Right forelimb (tissue), 1 donor: Measurements from ENCODE around the gene ZDHHC11B.
"Not testable (repeated sequence)": the region's sequence is repeated elsewhere in the genome, so short reads cannot be mapped to it uniquely, and the experiment has no call there.

Experiments used
- DNase-seq: peaks from one replicate; pipeline ENCODE4 v3.0.0-alpha.2; 2018

ZDHHC11B gene

DNA sequence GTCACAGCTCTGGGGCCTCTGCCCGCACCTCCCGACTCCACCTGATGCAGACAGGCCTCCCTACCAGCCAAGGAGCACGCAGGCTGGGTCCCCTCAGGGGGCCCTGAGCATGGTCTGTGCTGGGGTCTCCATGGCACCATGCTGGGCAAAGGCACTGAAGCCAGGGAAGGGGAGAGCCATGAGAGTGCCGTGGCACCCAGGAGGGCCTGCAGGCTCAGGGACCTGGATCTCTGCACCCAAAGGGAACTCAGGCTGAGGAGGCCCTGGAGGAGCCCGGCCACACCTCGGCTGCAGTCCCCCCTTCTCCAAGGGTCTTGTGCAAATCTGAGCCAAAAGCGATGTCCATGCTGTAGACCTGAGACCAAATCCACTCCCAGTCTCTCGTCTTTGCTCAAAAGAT lies 32.5 kb downstream of the ZDHHC11B start:
- DNase-seq: not testable (repeated sequence)

DNA sequence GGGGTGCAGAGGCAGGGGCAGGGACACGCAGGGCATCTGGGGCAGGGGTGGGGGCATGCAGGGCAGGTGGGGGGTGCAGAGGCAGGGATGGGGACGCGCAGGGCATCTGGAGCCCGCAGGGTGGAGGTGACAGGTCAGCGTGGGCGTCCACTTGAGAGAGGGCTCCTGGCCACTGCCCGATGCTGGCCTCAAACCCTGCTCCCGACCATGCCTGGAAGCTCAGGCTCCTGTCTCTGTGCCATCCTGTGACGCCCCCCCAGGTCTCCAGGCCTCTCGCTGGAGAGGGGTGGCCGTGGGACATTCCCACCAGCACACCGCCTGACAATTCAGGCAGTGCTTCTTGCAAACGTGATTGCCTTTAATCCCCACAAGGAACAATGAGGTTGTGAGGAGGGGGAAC lies 33.0 kb downstream of the ZDHHC11B start:
- peak; percentile 15 for DNase-seq

DNA sequence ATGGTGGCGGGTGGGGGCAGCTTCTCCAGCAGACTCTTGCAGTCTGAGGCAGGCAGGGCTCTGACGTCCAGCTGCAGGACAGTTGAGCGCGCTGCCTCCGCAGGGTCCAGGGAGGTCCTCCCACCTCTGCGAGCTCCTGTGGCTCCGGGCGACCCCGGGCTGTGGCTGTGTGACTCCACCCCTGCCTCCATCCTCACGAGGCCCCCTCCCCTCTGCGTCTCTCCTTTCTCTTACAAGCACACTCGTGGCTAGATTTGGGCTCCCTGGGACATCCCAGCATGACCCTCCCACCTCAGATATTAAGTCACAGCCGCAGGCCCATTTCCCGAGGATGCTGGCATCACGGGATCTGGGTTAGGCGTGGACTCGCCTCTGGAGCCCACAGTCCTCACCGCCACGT lies 34.3 kb downstream of the ZDHHC11B start:
- DNase-seq: peak; percentile 12

DNA sequence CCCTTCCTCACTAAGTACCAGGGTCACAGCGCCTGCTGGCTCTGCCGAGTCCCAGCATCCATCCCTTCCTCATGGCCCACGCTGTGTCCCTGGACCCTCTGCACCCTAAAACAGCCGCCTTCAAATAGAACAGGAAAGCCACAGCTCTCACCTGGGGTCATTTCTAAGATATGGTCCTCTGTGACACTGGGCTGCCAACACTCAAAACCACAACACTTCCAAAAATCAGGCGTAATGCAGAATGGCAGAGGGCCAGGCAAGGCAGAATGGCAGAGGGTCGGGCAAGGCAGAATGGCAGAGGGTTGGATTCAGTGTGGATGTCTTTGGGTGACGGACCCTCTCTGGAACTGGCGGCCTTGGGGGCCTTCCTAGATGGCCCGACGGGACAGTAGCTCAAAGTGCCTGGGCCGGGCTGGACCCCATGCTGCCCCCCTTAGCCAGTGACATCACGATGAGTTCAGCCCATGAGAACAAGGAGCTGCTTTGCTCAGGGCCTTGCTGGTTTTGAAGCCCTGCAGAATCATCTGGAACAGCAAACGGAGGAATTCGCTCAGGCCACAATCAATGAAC lies 35.3 kb downstream of the ZDHHC11B start:
- peak; percentile 13 for DNase-seq

DNA sequence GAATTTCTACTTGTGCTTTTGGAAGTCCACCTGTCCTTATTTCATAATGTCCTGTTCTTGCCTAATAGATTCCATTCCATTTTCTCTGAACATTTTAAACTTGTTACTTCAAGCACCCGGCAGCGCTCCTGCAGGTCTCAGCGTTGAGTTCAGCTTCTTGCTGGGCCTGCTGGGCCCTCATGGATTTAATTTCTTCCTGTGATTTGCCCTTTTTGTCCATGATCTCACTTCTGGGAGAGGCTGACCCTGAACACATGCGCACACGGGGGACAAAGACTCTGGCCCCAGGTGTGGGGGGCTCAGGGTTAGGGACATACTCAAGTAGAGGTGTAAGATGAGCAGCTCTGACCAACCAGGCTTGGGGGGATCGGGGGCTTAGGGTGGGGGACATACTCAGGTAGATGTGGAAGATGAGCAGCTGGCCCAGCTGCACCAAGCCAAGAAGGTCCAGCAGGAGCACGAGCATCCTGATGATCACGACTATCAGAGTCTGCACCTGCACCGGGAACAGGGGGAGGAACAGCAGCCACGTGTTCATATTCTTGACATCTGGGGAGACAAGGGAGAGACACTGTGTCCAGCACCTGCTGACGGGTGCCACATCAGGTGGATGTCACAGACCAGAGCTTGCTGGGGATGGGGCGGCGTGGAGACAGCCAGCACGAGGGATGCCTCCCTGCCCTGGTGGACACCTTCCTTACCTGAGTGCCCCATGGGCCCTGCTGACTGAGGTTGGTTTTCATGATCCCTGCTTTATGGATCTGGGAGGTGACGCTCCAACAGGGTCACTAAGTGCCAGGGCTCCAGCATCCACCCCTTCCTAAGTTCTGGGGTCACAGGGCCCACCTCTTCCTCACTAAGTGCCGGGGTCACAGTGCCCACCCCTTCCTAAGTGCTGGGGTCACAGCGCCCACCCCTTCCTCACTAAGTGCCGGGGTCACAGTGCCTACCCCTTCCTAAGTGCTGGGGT lies 36.2 kb downstream of the ZDHHC11B start:
- DNase-seq: peak; percentile 19

DNA sequence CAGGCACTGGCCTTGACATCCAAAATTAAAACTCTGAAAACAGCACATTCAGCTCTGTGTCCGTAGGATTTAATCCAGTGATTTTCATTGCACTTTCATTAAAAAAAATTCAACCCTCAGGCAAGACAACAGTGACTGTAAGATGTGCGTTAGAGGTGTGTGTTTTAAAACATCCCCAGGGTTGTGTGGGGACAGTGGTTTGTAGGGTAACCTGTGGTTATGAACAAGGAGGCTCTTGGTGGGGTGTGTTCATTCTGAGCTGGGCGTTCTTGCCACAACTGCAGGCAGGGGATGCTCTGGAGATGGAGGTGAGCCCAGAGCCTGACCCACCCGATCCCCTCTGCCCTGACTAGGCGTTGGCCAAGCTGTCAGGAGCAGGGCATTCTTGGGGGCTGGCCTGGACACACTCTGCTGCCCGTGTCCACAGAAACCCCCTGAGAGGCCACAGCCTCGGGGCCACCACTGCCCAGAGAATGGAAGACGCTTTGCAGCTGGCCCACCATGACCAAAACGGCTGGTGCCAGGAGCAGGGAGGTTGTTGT lies 37.2 kb downstream of the ZDHHC11B start:
- DNase-seq: not testable (repeated sequence)

DNA sequence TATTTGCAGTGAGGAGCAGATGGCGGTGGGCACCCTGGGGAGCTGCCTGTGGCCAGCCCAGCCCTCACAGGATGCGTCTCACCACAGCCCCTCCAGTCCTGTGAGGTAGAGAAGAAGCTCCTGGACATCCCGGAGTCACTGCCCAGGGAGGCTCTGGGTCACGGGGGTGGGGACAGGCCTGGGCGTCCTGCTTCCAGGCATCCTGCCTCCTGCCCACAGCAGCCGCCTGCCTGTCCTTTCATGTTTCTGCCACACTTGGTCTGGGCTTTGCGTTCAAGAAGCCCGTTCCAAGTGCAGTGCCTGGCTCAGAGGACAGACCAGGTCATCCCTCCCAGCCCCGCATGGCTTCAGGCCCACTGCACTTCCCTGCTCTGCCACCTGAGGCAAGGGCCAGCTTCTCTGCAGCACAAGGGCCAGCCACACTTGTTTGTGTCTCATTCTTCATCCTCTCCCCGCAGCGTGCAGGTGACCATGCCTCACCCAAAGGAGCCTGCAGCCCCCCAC lies 38.2 kb downstream of the ZDHHC11B start:
- DNase-seq: peak; percentile 42

DNA sequence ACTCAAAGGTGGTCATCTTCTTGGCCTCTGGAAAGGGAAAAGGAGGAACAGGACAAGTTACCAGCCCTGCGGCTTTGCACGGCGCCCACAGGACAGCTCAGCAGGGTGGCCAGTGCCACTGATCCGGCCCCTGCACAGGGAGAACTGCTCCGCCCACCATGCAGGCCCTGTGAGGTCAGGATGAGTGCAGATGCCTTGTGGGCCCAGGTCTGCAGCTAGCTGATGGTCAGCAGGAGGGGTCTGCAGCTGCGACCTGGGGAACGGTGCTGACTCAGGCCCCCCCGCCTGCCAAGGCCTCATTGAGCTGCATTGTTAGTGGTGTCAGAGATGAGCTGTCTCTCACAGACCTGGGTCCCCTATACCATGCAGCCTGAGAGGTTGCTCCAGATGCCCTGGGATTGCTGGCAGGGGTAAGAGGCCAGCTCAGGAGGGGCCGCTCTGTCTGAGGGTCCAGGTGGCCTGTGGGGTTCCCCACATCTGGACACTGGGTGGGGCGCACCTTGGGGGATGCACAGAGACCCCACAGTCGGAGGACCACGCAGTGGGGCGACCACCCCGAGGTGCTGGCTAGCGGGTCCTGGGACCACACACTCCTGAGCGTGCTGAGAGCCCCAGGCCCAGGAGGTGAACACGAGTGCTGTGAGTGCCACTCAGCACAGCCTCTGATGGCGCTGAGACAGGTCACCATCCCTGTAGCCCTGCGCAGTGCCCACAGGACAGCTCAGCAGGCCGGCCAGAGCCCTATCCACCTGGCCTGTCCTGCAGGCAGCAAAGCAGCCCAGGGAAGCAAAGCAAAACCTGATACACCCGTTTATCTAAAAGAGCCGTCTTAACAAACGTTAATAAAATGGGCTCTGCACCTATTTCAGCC lies 39.0 kb downstream of the ZDHHC11B start:
- peak; percentile 43 for DNase-seq

DNA sequence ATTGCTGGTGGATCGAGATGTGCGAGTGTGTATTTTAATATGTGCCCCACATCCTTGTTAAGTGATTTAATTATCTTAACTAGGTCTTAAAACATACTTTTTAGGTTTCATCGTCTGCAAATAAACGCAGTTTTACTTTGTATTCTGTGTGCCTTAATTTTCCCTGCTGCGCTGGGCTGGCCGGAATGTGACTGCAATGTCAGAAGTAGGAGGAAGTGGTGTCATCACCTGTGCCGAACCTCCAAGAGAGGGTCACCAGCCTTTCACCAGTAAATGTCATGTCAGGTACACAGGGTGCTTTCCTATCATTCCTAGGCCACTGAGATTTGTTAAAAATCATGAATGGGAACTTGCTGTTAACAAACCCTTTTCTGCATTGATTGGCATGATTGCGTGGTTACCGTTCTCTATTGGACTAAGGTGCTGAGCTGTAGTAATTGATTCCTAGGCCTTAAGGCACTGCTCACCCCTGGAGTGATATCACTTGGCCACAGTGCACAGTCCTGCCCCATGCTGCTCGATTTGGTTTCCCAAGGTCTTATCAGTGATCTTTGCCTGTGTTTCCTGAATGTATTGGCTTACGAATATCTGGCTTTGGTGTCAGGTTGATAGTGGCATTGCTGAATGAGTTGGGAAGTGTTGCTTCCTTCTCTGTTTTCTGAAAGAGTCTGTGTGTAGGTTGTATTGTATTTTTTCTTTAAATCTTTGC lies 40.7 kb downstream of the ZDHHC11B start:
- peak; percentile 31 for DNase-seq

DNA sequence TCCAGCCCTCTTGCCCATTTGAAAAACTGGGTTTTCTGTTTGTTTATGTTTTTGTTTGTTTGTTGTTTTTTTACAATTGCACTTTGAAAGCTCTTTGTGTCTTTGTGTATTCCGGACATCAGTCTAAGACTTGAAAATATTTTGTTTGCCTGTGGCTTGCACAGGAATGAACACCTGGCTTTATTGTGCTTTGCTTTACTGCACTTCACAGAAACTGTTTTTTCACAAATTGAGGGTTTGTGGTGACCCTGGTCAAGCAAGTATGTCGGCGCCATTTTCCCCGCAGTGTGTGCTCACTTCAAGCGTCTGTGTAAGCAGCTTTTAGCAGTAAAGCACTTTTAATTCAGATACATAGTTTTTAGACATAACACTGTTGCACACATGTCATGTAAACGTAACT lies 42.3 kb downstream of the ZDHHC11B start:
- not testable (repeated sequence) for DNase-seq

DNA sequence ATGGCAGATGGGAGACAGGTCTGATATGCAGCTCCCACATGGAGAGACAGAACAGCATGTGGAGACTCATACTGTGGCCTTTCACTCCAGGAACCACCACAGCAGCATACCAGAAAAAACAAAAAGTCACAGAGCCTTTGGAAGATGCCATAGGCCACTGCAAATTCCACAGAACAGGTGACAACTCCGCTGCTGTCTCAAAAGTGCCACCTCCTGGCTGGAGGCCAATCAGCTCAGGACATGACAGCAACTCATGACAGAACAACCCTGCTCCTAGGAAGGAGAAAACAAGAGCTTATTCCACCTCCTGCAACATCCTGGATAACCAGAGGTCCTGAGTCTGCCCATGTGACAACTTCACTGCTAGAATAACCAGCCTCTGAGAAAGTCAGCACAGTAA lies 50.4 kb downstream of the ZDHHC11B start:
- DNase-seq: not testable (repeated sequence)

DNA sequence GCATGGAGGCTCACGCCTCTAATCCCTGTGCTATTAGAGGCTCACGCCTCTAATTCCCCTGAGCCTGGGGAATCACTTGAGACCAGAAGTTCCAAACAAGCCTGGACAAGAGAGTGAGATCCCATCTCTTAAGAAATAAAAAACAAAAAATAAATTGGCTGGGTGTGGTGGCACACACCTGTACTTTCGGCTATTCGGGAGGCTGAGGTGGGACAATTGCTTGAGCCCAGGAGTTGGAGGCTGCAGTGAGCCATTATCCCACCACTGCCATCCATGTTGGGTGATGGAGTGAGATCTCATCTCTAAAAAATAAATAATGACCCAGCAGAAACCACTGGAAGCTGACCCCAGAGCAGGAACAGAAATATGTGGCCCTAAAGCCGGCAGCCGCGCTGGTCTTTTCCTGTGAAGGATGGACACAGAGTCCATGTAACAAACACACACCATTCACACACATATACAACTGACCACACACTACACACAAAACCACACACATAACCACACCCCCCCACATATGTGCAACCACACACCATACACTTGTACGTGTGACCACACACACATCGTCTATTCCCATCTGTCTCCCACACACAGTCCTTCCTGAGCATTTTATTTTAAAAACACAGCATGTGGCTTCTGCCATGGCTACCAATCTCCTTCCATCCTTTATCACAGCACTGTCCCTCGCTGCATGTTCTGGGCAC lies 51.6 kb downstream of the ZDHHC11B start:
- DNase-seq: not testable (repeated sequence)

DNA sequence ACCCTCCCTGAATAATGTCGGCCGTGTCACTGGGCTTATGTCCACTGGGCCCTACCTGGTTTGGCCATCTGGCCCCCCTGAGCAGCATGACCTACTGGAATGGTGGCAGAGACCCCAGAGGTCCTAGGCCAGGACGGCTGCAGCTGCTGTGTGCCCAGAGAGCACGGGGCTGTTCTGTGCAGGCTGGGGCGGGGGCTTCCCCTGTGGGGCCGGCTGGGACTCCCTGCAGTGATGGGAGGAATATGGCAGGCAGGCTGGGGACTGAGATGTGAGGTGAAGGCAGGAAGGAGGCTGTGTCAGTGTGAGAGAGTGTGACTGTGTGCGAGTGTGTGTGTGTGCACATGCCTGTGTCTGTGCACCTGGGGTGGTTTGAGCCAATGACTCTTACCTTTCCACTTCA lies 55.3 kb downstream of the ZDHHC11B start:
- not testable (repeated sequence) for DNase-seq

DNA sequence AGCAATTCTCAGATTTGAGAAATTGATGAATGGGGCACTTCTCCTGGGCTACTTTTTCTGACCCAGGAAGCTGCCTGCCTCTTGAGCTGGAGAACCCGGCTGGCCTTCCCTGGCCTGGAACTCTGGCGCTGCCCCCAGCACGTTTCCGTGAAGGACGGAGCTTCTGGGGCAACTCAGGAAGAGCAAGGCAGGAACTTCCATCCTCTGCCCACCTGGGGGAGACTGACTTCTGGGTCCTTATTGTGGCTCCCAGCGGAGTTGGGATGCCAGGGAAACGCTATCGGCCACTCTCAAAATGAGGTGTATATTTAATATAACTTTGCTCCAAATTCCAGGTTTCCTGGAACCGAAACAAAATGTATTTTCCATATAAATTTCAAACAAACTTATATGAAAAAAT lies 57.4 kb downstream of the ZDHHC11B start:
- DNase-seq: not testable (repeated sequence)

DNA sequence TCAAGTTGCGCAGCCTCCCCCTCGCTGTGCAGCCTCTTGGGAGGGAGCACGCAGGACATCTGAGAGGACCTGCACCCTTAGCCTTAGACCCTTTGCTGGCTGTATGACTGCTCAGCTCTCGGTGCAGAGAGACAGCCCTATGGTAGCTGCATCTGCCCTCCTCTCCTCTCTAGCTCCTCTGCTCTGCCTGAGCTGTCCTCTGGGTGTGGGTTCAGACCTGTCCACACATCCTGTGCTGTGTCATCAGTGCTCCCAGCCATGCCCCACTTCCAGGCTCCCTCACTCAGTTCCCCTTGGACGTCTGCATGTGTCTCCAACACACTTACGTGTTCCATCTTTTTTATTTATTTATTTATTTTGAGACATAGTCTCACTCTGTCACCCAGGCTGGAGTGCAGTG lies 60.7 kb downstream of the ZDHHC11B start:
- not testable (repeated sequence) for DNase-seq

DNA sequence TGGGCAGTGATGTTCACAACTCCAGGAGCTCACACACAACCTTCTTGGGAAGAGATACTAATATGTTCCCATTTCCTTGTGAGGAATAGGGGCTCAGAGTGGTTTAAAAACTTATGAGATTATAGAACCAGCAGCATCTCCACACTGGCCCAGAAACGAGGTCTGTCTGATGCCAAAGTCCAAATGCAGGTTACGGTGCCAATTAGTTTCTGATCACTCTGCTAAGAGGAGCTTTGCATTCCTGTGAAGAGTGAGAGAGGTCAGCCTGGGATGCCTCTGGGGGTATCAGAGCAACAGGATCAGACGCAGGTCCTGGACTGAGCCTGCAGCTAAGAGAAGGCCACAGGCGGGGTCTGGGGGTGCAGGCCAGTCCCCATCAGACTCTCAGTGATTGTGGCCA lies 61.2 kb downstream of the ZDHHC11B start:
- not testable (repeated sequence) for DNase-seq

DNA sequence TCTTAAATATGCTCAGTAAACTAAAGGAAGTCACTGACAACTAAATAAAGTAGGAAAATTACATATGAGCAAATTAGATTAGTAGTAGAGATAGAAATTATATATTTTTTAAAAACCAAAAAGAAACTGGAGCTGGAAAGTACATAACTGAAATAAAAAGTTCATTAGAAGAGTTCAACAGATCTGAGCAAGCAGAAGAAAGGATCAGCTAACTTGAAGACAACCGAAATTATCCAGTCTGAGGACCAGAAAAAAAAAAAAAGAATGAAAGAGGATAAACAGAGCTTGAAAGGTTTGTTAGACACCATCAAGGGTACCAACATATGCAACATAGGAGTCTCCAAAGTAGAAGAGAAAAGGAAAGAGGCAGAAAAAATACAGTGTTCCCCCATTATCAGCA lies 65.2 kb downstream of the ZDHHC11B start:
- DNase-seq: not testable (repeated sequence)

DNA sequence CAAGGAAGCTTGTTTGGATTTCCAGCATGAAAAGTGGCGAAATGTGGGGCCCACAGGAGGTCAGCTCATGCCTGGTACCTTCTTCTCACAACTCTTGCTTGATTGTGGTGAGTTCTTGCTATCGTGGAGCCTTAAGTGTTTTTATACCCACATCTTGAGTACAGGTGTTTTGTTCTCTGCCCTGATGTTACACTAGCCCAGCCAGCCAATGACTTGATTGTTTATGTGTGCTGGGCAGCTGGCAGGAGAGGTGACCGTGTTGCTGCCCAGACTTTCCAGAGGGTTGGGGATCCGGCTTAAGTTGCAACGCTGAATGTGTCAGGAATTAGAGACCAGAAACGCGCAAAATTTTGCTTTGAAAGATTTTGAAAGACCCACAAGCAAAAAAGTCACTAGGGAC lies 67.4 kb downstream of the ZDHHC11B start:
- DNase-seq: no peak

DNA sequence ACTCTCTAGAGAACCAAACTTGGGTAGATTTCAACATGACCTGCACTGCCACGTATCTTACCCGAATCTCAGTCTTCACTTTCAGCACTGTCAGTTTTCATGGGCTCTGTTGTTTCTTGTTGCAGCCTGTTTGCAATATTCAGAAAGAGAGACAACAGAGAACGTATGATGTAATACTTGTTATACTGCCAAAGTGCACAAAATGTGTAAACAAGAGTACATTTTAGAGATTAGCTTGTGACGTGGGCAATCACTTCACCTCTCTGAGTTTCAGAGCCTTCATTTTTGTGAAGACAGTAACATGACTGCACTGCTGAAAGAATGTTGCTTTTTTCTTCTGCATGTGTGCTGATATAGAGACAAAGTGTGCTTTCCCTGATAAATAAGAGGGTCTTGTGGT lies 67.8 kb downstream of the ZDHHC11B start:
- not testable (repeated sequence) for DNase-seq

DNA sequence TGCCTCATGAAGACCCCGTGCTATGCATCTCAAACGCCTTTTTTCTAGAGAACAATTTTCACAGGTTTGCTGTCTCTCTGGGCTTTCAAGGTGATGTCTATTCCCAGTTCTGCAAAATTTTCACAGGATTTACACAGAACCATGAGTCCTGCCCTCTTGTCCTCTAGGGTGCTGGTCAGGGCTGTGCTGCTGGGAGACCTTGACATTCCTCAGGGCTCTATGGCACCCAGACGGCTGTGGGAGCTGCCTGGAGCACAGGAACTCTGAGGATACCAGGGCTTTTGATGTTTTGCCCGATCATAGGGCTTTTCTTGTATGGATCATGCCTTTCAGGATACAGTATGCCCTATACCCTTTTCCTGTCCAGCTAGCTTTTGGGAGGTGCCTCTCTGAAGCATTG lies 68.9 kb downstream of the ZDHHC11B start:
- not testable (repeated sequence) for DNase-seq
